H1 (cell line): ENCODE results near the gene SLC6A7. TPM values are rescaled to one million over a fixed set of nuclear protein-coding genes. Genes with fewer than 3 reads are reported as not detected.

Experiments used
- CTCF ChIA-PET: fragments of 300-600 bp; sonication (Branson Sonifier 250); formaldehyde crosslinking; loops from one replicate; lab custom pipeline; 2021; ENCODE audit not compliant: partially characterized antibody; lab: Charles Lee
- POLR2A ChIA-PET: fragments of 300-600 bp; sonication (Branson Sonifier 250); formaldehyde crosslinking; loops from one replicate; lab custom pipeline; 2021; ENCODE audit warnings: inconsistent platforms; ENCODE audit not compliant: partially characterized antibody; lab: Charles Lee
- DNase-seq, 2 experiments: peaks; one replicate each; pipeline versions ENCODE4 v3.0.0 to v3.0.0-alpha.2; 2010 to 2022; ENCODE audit warnings: low spot score in 2 of 2, low read depth in 1 of 2, mixed read lengths in 1 of 2
- FAIRE-seq: peaks from 2 replicates; lab custom pipeline; 2011; peaks lifted over from hg19 to GRCh38; lab: Jason Lieb, UNC
- H2AFZ ChIP-seq: 2 replicates; pipeline ENCODE4 v1.8.1; 2012; ENCODE audit warnings: low read length, inconsistent platforms
- H2AK5ac ChIP-seq: 2 replicates; pipeline ENCODE4 v1.6.1; 2013; ENCODE audit warnings: low read depth, low read length
- H2BK120ac ChIP-seq: replicated peaks from 2 replicates; pipeline ENCODE3; 2013; ENCODE audit warnings: low read depth, low read length, inconsistent platforms
- H2BK12ac ChIP-seq: 2 replicates; pipeline ENCODE4 v1.6.1; 2013; ENCODE audit warnings: low read depth, low read length
- H2BK15ac ChIP-seq: 2 replicates; pipeline ENCODE4 v1.6.1; 2013; ENCODE audit warnings: low read length
- H2BK20ac ChIP-seq: 2 replicates; pipeline ENCODE4 v1.6.1; 2013; ENCODE audit warnings: low read length
- H2BK5ac ChIP-seq: 2 replicates; pipeline ENCODE4 v1.6.1; 2013; ENCODE audit warnings: low read depth, low read length
- H3K14ac ChIP-seq: 2 replicates; pipeline ENCODE4 v1.6.1; 2013; ENCODE audit warnings: inconsistent platforms; ENCODE audit not compliant: insufficient read length
- H3K18ac ChIP-seq: 2 replicates; pipeline ENCODE4 v1.6.1; 2013; ENCODE audit warnings: low read length; ENCODE audit errors: extremely low read depth
- H3K23ac ChIP-seq: 2 replicates; pipeline ENCODE4 v1.6.1; 2013; ENCODE audit warnings: inconsistent platforms; ENCODE audit not compliant: insufficient read length
- H3K23me2 ChIP-seq: 2 replicates; pipeline ENCODE4 v1.6.1; 2013; ENCODE audit warnings: low read depth, low read length
- H3K27ac ChIP-seq: 2 replicates; pipeline ENCODE4 v1.6.1; 2011; ENCODE audit warnings: low read depth, low read length, inconsistent platforms
- H3K27me3 ChIP-seq, 4 experiments: replicated peaks in 1 of 4; 1 replicate in 1 of 4; 2 replicates in 3 of 4; pipeline versions ENCODE4 v1.6.1 to v1.8.1; 2011 to 2013; ENCODE audit warnings: low read length in 3 of 4, mild to moderate bottlenecking in 3 of 4, inconsistent platforms in 2 of 4, mixed read lengths in 2 of 4, moderate library complexity in 1 of 4; ENCODE audit not compliant: control insufficient read depth in 3 of 4, insufficient read depth in 3 of 4; ENCODE audit errors: extremely low read depth in 1 of 4
- H3K36me3 ChIP-seq, 4 experiments: 2 replicates each; pipeline versions ENCODE4 v1.6.1 to v1.8.1; 2011 to 2013; ENCODE audit warnings: mild to moderate bottlenecking in 4 of 4, low read length in 3 of 4, moderate library complexity in 2 of 4, control low read depth in 1 of 4, inconsistent platforms in 1 of 4; ENCODE audit not compliant: insufficient read depth in 4 of 4, control insufficient read depth in 2 of 4
- H3K4ac ChIP-seq: replicated peaks from 2 replicates; pipeline ENCODE3; 2013; ENCODE audit warnings: low read length, low read depth, mixed read lengths, inconsistent platforms; ENCODE audit not compliant: insufficient read length
- H3K4me1 ChIP-seq, 4 experiments: replicated peaks in 1 of 4; 1 replicate in 1 of 4; 2 replicates in 3 of 4; pipeline versions ENCODE4 v1.6.1 to v1.8.1; 2011 to 2013; ENCODE audit warnings: low read length in 3 of 4, inconsistent platforms in 2 of 4, mixed read lengths in 1 of 4; ENCODE audit not compliant: insufficient read depth in 4 of 4, control insufficient read depth in 3 of 4
- H3K4me2 ChIP-seq, 2 experiments: 2 replicates each; pipeline versions ENCODE4 v1.6.1 to v1.8.1; 2011 to 2013; ENCODE audit warnings: low read depth in 2 of 2, low read length in 2 of 2, control low read depth in 1 of 2, inconsistent platforms in 1 of 2, mild to moderate bottlenecking in 1 of 2; ENCODE audit not compliant: insufficient read depth in 1 of 2
- H3K4me3 ChIP-seq, 4 experiments: fragments of 200-600, 300-600 bp in 1 of 4; sonication (generic), shearing (Covaris generic), sonication (Bioruptor Twin) in 1 of 4; 2 replicates each; pipeline versions ENCODE4 v1.5.1 to v1.8.1; 2011 to 2016; ENCODE audit warnings: low read length in 4 of 4, low read depth in 3 of 4, control low read depth in 2 of 4, inconsistent platforms in 2 of 4, mild to moderate bottlenecking in 2 of 4, mixed read lengths in 1 of 4, moderate library complexity in 1 of 4; ENCODE audit not compliant: insufficient read depth in 2 of 4; ENCODE audit errors: extremely low read depth in 1 of 4
- H3K56ac ChIP-seq: replicated peaks from 2 replicates; pipeline ENCODE3; 2013; ENCODE audit warnings: low read depth, mild to moderate bottlenecking, mixed read lengths, low read length, inconsistent platforms; ENCODE audit not compliant: insufficient read length
- H3K79me1 ChIP-seq: 2 replicates; pipeline ENCODE4 v1.6.1; 2013; ENCODE audit warnings: low read depth, low read length, control low read depth
- H3K79me2 ChIP-seq, 2 experiments: 2 replicates each; pipeline versions ENCODE4 v1.6.1 to v1.8.1; 2012 to 2013; ENCODE audit warnings: low read length in 2 of 2, mild to moderate bottlenecking in 2 of 2, inconsistent platforms in 1 of 2; ENCODE audit not compliant: insufficient read depth in 2 of 2, control insufficient read depth in 1 of 2
- H3K9ac ChIP-seq, 4 experiments: replicated peaks in 1 of 4; 1 replicate in 1 of 4; 2 replicates in 3 of 4; pipeline versions ENCODE4 v1.6.1 to v1.8.1; 2011 to 2013; ENCODE audit warnings: low read depth in 3 of 4, low read length in 3 of 4, control low read depth in 2 of 4, mild to moderate bottlenecking in 2 of 4, moderate library complexity in 2 of 4, inconsistent platforms in 1 of 4; ENCODE audit errors: extremely low read depth in 1 of 4
- H3K9me3 ChIP-seq, 2 experiments: 2 replicates each; pipeline versions ENCODE4 v1.6.1 to v1.8.1; 2012 to 2013; ENCODE audit warnings: mild to moderate bottlenecking in 2 of 2, moderate library complexity in 2 of 2, control low read depth in 1 of 2, inconsistent platforms in 1 of 2, low read depth in 1 of 2, low read length in 1 of 2, mixed read lengths in 1 of 2; ENCODE audit not compliant: insufficient read depth in 2 of 2
- H4K20me1 ChIP-seq, 2 experiments: replicated peaks in 1 of 2; 2 replicates each; pipeline versions ENCODE3 to v1.8.1; 2011 to 2013; ENCODE audit warnings: inconsistent platforms in 2 of 2, low read length in 2 of 2, mild to moderate bottlenecking in 1 of 2; ENCODE audit not compliant: insufficient read depth in 2 of 2, control insufficient read depth in 1 of 2
- H4K5ac ChIP-seq: 2 replicates; pipeline ENCODE4 v1.6.1; 2013; ENCODE audit warnings: low read length, low read depth, mixed read lengths, inconsistent platforms; ENCODE audit not compliant: insufficient read length
- H4K8ac ChIP-seq: 2 replicates; pipeline ENCODE4 v1.8.0; 2013; ENCODE audit warnings: mild to moderate bottlenecking, moderate library complexity, low read length, inconsistent platforms; ENCODE audit not compliant: insufficient read depth; ENCODE audit errors: extremely low read depth
- H4K91ac ChIP-seq: replicated peaks from 2 replicates; pipeline ENCODE3; 2013; ENCODE audit warnings: low read length, mixed read lengths, inconsistent platforms; ENCODE audit not compliant: insufficient read length
- ASH2L ChIP-seq: fragments of 200-600, 300-600 bp; sonication (generic); IDR thresholded peaks from one replicate; pipeline ENCODE4 v1.7.1; 2017; ENCODE audit warnings: low read length
- BACH1 ChIP-seq: IDR thresholded peaks from 2 replicates; pipeline ENCODE4 v1.6.1; 2012; ENCODE audit warnings: low read length, improper control_type of control experiment
- CBX5 ChIP-seq: fragments of 300-800, 300-1000 bp; sonication (generic); IDR thresholded peaks from 2 replicates; pipeline ENCODE4 v1.7.1; 2016; ENCODE audit warnings: antibody characterized with exemption, low read length, low read depth
- CBX8 ChIP-seq: fragments of 300-800, 300-1000 bp; sonication (generic); IDR thresholded peaks from 2 replicates; pipeline ENCODE4 v1.7.1; 2016; ENCODE audit warnings: low read depth, low read length, borderline replicate concordance
- CHD2 ChIP-seq: IDR thresholded peaks from 2 replicates; pipeline ENCODE4 v1.6.1; 2012; ENCODE audit warnings: low read length, improper control_type of control experiment
- CTBP2 ChIP-seq: IDR thresholded peaks from 2 replicates; pipeline ENCODE4 v1.7.0; 2011; ENCODE audit warnings: borderline replicate concordance, mild to moderate bottlenecking, moderate library complexity, mixed read lengths, low read length; ENCODE audit not compliant: insufficient read depth, insufficient read length
- E2F6 ChIP-seq: IDR thresholded peaks from 2 replicates; pipeline ENCODE4 v1.6.1; 2012; ENCODE audit warnings: inconsistent platforms
- EZH2 ChIP-seq: fragments of 200-600 bp; sonication (generic); IDR thresholded peaks from 2 replicates; pipeline ENCODE4 v1.7.1; 2012; ENCODE audit warnings: low read depth, mild to moderate bottlenecking, moderate library complexity, low read length, inconsistent platforms; ENCODE audit not compliant: severe bottlenecking
- HDAC6 ChIP-seq: IDR thresholded peaks from one replicate; pipeline ENCODE4 v1.7.1; 2012; ENCODE audit warnings: low read depth, mild to moderate bottlenecking, inconsistent platforms, low read length, moderate library complexity
- KDM5A ChIP-seq: fragments of 200-600 bp; IDR thresholded peaks from 2 replicates; pipeline ENCODE4 v1.7.1; 2012; ENCODE audit warnings: mild to moderate bottlenecking, low read length, inconsistent platforms, mixed read lengths
- POLR2AphosphoS5 ChIP-seq: IDR thresholded peaks from 2 replicates; pipeline ENCODE4 v1.6.1; 2011; ENCODE audit warnings: low read depth, low read length
- RFX5 ChIP-seq: IDR thresholded peaks from 2 replicates; pipeline ENCODE4 v1.6.1; 2011; ENCODE audit warnings: low read depth, low read length, improper control_type of control experiment, borderline replicate concordance
- SIRT6 ChIP-seq: IDR thresholded peaks from one replicate; pipeline ENCODE4 v1.7.1; 2012; ENCODE audit warnings: low read length, inconsistent platforms
- TBP ChIP-seq: IDR thresholded peaks from 2 replicates; pipeline ENCODE4 v1.6.1; 2011; ENCODE audit warnings: low read depth, low read length, improper control_type of control experiment
- ZNF274 ChIP-seq: IDR thresholded peaks from 2 replicates; pipeline ENCODE4 v1.7.0; 2012; ENCODE audit warnings: low read length, borderline replicate concordance; ENCODE audit errors: extremely low read depth
- WGBS, 2 experiments: shearing (Covaris generic) in 1 of 2; methylation state at CpG; one replicate each; pipeline versions ENCODE4 v1.1.6 to v1.1.7; 2013 to 2015; ENCODE audit warnings: low lambda C conversion rate in 2 of 2, mixed read lengths in 2 of 2, inconsistent platforms in 1 of 2, low coverage in 1 of 2, missing lambda C conversion rate in 1 of 2; ENCODE audit not compliant: insufficient replicate concordance in 2 of 2, insufficient coverage in 1 of 2, insufficient read length in 1 of 2; ENCODE audit errors: extremely low coverage in 1 of 2, missing lambda C conversion rate in 1 of 2; 5-methylcytosine and 5-hydroxymethylcytosine counted together
- polyA plus RNA-seq, 7 experiments: library from polyadenylated mRNA; depleted of rRNA in 3 of 7; stranded (reverse) in 5 of 7; unstranded in 2 of 7; fragments of >200 nt in 5 of 7; fragments of 200-250 nt in 2 of 7; gene quantifications; 1 replicate in 5 of 7; 2 replicates in 1 of 7; 4 replicates in 1 of 7; pipeline versions ENCODE4 v1.2.1 to v1.2.3, GENCODE V29; 2011 to 2013; ENCODE audit warnings: missing spikeins in 2 of 7, mixed read lengths in 2 of 7
- total RNA-seq: library from RNA; stranded (reverse); fragmentation: NEBNext Ultra II Directional; extraction: Animal tissue kit (Norgen Biotek cat#: 25700); gene quantifications from 2 replicates; pipeline ENCODE4 v1.2.1, GENCODE V29; 2021

SLC6A7 gene
- total and polyA plus RNA-seq, 2 of the 8 experiments (the other 6 are each of a cell fraction or from before 2014, with no cell fraction given), result 0.07 to 0.12 TPM

GRCh38 chr5:150257424-150257823, 67.6 kb downstream of the SLC6A7 start:
- H2BK20ac ChIP-seq, result no peak overlapping the region
- H3K27ac ChIP-seq, result no peak overlapping the region
- FAIRE-seq (no peak), DNase-seq (no peak)
- no peak overlapping the region for H2BK12ac ChIP-seq
- H3K36me3 ChIP-seq, result no peaks in the 10 kb centered on the region
- H3K56ac ChIP-seq, result no peak overlapping the region
- no peak overlapping the region for H4K8ac ChIP-seq
- H3K23me2 ChIP-seq, result no peaks in the 10 kb centered on the region
- H4K5ac ChIP-seq, result no peak overlapping the region
- H2AFZ ChIP-seq, result no peak overlapping the region
- H3K4ac ChIP-seq, result no peak overlapping the region
- no peaks in the 10 kb centered on the region for H4K20me1 ChIP-seq
- H2BK5ac ChIP-seq, result no peak overlapping the region
- H2BK120ac ChIP-seq, result no peak overlapping the region
- no peak overlapping the region for H3K18ac ChIP-seq
- WGBS, 2 experiments, result 85% methylated on average over 10 of the region's 11 CpGs; no CpG with 5 or more reads in 1 of the 2 experiments
- H3K23ac ChIP-seq, result no peak overlapping the region
- H2AK5ac ChIP-seq, result no peak overlapping the region
- ChIA-PET POLR2A (no interaction called here), CTCF (interaction anchor here (0.6 to 3.6 kb wide), 10 partner anchors 8 to 189 kb away, joined by 3 to 23 read pairs (median 4); no protein-coding TSS in a partner anchor)
- no peak overlapping the region for H3K9ac ChIP-seq
- no peaks in the 10 kb centered on the region for H3K79me1 ChIP-seq
- H3K4me2 ChIP-seq, result no peak overlapping the region
- no peaks in the 10 kb centered on the region; a peak in 2 of 7 replicates for H3K27me3 ChIP-seq
- H2BK15ac ChIP-seq, result no peak overlapping the region
- no peak overlapping the region for H4K91ac ChIP-seq
- H3K9me3 ChIP-seq, result no peaks in the 10 kb centered on the region
- no peak overlapping the region for H3K4me3 ChIP-seq
- no peaks in the 10 kb centered on the region for H3K79me2 ChIP-seq
- peaks cover 0 to 3% (median 1%) of the 10 kb centered on the region in 4 experiments; a peak in 3 of 7 replicates for H3K4me1 ChIP-seq
- no peak overlapping the region for H3K14ac ChIP-seq
- no peak for TF ChIP-seq E2F6
- TF ChIP-seq CBX5, result no peak
- no peak for TF ChIP-seq CBX8
- no peak for TF ChIP-seq EZH2
- no peak for TF ChIP-seq SIRT6
- TF ChIP-seq POLR2AphosphoS5, result no peak
- no peak for TF ChIP-seq HDAC6
- no peak for TF ChIP-seq ASH2L
- TF ChIP-seq ZNF274, result no peak
- TF ChIP-seq CTBP2, result no peak
- TF ChIP-seq TBP, result no peak
- no peak for TF ChIP-seq CHD2
- TF ChIP-seq BACH1, result no peak
- TF ChIP-seq KDM5A, result no peak
- no peak for TF ChIP-seq RFX5
